ENCODE measurements around the gene MT1A. TPM values are rescaled to one million over a fixed set of nuclear protein-coding genes. Genes with fewer than 3 reads are reported as not detected.

The MT1A gene
- total RNA-seq, 1 experiment from 2014 or later, result not detected

GRCh38 chr16:56625140-56625942 lies 13.1 kb upstream of the MT1A start, which contains the start of gene MT1E:
MT1E (plus strand) TSS chr16:56625781; CDS start chr16:56625852, 71 bp downstream.
- H3K27me3 ChIP-seq (replicated peaks; ENCODE audit: insufficient read depth, low read depth, low read length, poor library complexity), result no peaks in the 10 kb centered on the region
- DNase-seq (ENCODE audit: low spot score), result peak; percentile 70
- intact Hi-C loops (cut with micrococcal nuclease; ENCODE audit: unreplicated experiment), result no loop called here

GRCh38 chr16:56625943-56626654 lies 12.4 kb upstream of the MT1A start:
- TF ChIP-seq, protein P1, sequence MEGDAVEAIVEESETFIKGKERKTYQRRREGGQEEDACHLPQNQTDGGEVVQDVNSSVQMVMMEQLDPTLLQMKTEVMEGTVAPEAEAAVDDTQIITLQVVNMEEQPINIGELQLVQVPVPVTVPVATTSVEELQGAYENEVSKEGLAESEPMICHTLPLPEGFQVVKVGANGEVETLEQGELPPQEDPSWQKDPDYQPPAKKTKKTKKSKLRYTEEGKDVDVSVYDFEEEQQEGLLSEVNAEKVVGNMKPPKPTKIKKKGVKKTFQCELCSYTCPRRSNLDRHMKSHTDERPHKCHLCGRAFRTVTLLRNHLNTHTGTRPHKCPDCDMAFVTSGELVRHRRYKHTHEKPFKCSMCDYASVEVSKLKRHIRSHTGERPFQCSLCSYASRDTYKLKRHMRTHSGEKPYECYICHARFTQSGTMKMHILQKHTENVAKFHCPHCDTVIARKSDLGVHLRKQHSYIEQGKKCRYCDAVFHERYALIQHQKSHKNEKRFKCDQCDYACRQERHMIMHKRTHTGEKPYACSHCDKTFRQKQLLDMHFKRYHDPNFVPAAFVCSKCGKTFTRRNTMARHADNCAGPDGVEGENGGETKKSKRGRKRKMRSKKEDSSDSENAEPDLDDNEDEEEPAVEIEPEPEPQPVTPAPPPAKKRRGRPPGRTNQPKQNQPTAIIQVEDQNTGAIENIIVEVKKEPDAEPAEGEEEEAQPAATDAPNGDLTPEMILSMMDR (conservative IDR thresholded peaks at IDR 0.05; ENCODE audit: low read depth, low read length), result no peak
- TF ChIP-seq EZH2 (IDR thresholded peaks at IDR 0.05; ENCODE audit: borderline replicate concordance, low read depth, low read length, poor library complexity, severe bottlenecking), result no peak
- DNase-seq (ENCODE audit: low spot score), result no peak
- Histone ChIP-seq H3K27ac (ENCODE audit: low read depth, low read length, poor library complexity, severe bottlenecking) (no peak overlapping the region), H3K36me3 (ENCODE audit: insufficient read depth, low read length, poor library complexity, severe bottlenecking) (no peaks in the 10 kb centered on the region), H3K27me3 (replicated peaks; ENCODE audit: insufficient read depth, low read depth, low read length, poor library complexity) (peaks cover 4% of the 10 kb centered on the region), H3K9me3 (ENCODE audit: low read depth, low read length, poor library complexity, severe bottlenecking) (no peaks in the 10 kb centered on the region), H3K4me1 (ENCODE audit: insufficient read depth, low read length, poor library complexity, severe bottlenecking) (peaks cover 6% of the 10 kb centered on the region), H3K4me3 (ENCODE audit: low read depth, low read length, poor library complexity, severe bottlenecking) (peak overlapping the region; percentile 40)
- POLR2A ChIA-PET (ENCODE audit: low non-redundant PET), result no interaction called here
- TSS peak; percentile 95 for BruUV-seq (replicated peaks)
- intact Hi-C loops (cut with micrococcal nuclease; ENCODE audit: unreplicated experiment), result no loop called here
- CTCF ChIA-PET, result interaction anchor here (0.6 kb wide), 3 partner anchors 22 to 674 kb away, joined by 3 to 6 read pairs (median 3); no protein-coding TSS in a partner anchor

More at GRCh38 chr16:56625140-56625942, 13.1 kb upstream of the MT1A start, which contains the start of gene MT1E:
- Histone ChIP-seq H3K9me3 (ENCODE audit: low read depth, low read length, poor library complexity, severe bottlenecking) (no peaks in the 10 kb centered on the region), H3K4me3 (ENCODE audit: low read depth, low read length, poor library complexity, severe bottlenecking) (peak within 1 kb of the TSS; percentile 40), H3K27ac (ENCODE audit: low read depth, low read length, poor library complexity, severe bottlenecking) (no peak within 1 kb of the TSS), H3K36me3 (ENCODE audit: insufficient read depth, low read length, poor library complexity, severe bottlenecking) (no peaks in the 10 kb centered on the region), H3K4me1 (ENCODE audit: insufficient read depth, low read length, poor library complexity, severe bottlenecking) (peaks cover 6% of the 10 kb centered on the region)
- ChIA-PET CTCF (interaction anchor here (0.6 kb wide), 3 partner anchors 22 to 675 kb away, joined by 3 to 6 read pairs (median 3); no protein-coding TSS in a partner anchor), POLR2A (ENCODE audit: low non-redundant PET) (no interaction called here)
- BruUV-seq (replicated peaks), result no TSS peak
- TF ChIP-seq, protein P1 (conservative IDR thresholded peaks at IDR 0.05; ENCODE audit: low read depth, low read length), result no peak
- no peak for TF ChIP-seq EZH2 (IDR thresholded peaks at IDR 0.05; ENCODE audit: borderline replicate concordance, low read depth, low read length, poor library complexity, severe bottlenecking)

DNA sequence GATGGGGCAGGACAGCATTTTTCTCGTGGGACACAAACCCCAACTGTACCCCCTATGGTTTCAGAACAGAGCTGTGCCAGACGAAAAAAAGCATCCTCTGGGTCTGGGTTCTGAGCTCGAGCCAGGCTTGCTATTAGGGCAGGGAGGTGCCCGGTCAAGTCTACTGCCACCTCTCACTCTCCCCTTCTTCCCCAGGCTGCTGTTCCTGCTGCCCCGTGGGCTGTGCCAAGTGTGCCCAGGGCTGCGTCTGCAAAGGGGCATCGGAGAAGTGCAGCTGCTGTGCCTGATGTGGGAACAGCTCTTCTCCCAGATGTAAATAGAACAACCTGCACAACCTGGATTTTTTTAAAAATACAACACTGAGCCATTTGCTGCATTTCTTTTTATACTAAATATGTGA lies 11.8 kb upstream of the MT1A start:
- BruUV-seq (replicated peaks), result no TSS peak

More for the DNA sequence above, 11.8 kb upstream of the MT1A start:
- CTCF ChIA-PET, result no interaction called here
- H3K9me3 ChIP-seq (ENCODE audit: low read depth, low read length, poor library complexity, severe bottlenecking), result no peaks in the 10 kb centered on the region
- H3K27me3 ChIP-seq (replicated peaks; ENCODE audit: insufficient read depth, low read depth, low read length, poor library complexity), result peaks cover 7% of the 10 kb centered on the region
- TF ChIP-seq EZH2 (IDR thresholded peaks at IDR 0.05; ENCODE audit: borderline replicate concordance, low read depth, low read length, poor library complexity, severe bottlenecking), result no peak
- TF ChIP-seq, protein P1 (conservative IDR thresholded peaks at IDR 0.05; ENCODE audit: low read depth, low read length), result no peak
- no peak overlapping the region for H3K27ac ChIP-seq (ENCODE audit: low read depth, low read length, poor library complexity, severe bottlenecking)
- intact Hi-C loops (cut with micrococcal nuclease; ENCODE audit: unreplicated experiment), result no loop called here
- no peaks in the 10 kb centered on the region for H3K36me3 ChIP-seq (ENCODE audit: insufficient read depth, low read length, poor library complexity, severe bottlenecking)
- peaks cover 6% of the 10 kb centered on the region for H3K4me1 ChIP-seq (ENCODE audit: insufficient read depth, low read length, poor library complexity, severe bottlenecking)
- POLR2A ChIA-PET (ENCODE audit: low non-redundant PET), result no interaction called here
- no peak overlapping the region for H3K4me3 ChIP-seq (ENCODE audit: low read depth, low read length, poor library complexity, severe bottlenecking)
- DNase-seq (ENCODE audit: low spot score), result no peak
